PFSK-1 (cell line): ENCODE results near the gene ZNF32.

Experiments
- FOXP2 ChIP-seq: optimal IDR thresholded peaks from 2 replicates; pipeline ENCODE3; 2011; ENCODE audit warnings: borderline replicate concordance, control low read depth, inconsistent platforms; ENCODE audit not compliant: insufficient read depth; ENCODE audit errors: extremely low read length, extremely low read depth
- POLR2AphosphoS5 ChIP-seq: IDR thresholded peaks from 2 replicates; pipeline ENCODE4 v1.6.1; 2012; ENCODE audit warnings: low read depth, mild to moderate bottlenecking, control low read depth, low read length, moderate library complexity
- SIN3A ChIP-seq: IDR thresholded peaks from 2 replicates; pipeline ENCODE4 v1.6.1; 2012; ENCODE audit warnings: mild to moderate bottlenecking, low read length, moderate library complexity, borderline replicate concordance; ENCODE audit not compliant: insufficient read depth
- TAF1 ChIP-seq: IDR thresholded peaks from 2 replicates; pipeline ENCODE4 v1.6.1; 2012; ENCODE audit warnings: low read length, control low read depth, borderline replicate concordance; ENCODE audit not compliant: insufficient read depth
- TF ChIP-seq, protein P1 (sequence below), 2 experiments: IDR thresholded peaks; 2 replicates each; pipeline versions ENCODE4 v1.6.1 to v1.8.0; 2011 to 2012; ENCODE audit warnings: low read depth in 2 of 2, low read length in 2 of 2, control low read depth in 1 of 2, inconsistent platforms in 1 of 2, mild to moderate bottlenecking in 1 of 2, moderate library complexity in 1 of 2; ENCODE audit not compliant: insufficient read depth in 1 of 2

ZNF32 gene

DNA sequence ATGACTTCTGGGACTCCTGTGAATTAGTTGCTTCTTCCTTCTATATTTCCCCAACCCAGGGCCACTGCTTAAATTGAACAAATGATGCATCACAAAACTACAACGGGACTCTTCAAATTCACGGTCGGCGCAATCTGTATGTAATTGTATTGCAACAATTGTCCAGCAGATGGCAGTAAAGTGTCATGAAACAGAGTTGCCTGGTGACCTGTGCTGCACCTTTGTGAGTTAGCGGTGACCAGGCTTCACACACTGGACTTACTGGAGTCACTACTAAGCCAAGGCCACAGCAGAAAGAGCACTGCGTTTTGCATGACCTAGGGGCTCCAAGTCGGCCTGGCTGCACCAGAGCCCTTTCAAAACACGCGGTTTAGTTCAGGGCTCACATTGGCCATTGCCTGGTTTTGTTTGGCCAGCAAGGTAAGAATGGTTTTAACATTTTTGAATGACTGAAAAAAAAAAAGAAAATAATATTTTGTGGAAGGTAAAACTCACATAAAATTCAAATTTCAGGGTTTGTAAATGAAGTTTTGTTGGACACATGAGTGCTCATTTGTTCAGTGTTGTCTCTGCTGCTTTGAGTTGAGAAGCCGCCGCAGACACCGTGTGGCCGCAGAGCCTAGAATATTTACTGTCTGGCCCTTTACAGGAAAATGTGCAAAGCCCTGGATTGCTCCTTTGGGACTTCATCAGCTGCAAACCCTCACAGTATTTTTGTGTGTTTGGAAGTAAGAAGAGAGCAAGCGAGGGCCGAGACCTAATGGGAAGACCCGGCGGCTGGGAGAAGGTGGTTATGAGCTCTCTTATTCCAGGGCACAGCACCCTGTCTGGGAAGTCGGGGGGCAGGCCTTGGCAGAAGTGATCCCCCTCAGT lies 23.2 kb upstream of the ZNF32 start:
- TF ChIP-seq POLR2AphosphoS5, result no peak
- TF ChIP-seq FOXP2, result no peak
- no peak for TF ChIP-seq TAF1
- TF ChIP-seq, protein P1, sequence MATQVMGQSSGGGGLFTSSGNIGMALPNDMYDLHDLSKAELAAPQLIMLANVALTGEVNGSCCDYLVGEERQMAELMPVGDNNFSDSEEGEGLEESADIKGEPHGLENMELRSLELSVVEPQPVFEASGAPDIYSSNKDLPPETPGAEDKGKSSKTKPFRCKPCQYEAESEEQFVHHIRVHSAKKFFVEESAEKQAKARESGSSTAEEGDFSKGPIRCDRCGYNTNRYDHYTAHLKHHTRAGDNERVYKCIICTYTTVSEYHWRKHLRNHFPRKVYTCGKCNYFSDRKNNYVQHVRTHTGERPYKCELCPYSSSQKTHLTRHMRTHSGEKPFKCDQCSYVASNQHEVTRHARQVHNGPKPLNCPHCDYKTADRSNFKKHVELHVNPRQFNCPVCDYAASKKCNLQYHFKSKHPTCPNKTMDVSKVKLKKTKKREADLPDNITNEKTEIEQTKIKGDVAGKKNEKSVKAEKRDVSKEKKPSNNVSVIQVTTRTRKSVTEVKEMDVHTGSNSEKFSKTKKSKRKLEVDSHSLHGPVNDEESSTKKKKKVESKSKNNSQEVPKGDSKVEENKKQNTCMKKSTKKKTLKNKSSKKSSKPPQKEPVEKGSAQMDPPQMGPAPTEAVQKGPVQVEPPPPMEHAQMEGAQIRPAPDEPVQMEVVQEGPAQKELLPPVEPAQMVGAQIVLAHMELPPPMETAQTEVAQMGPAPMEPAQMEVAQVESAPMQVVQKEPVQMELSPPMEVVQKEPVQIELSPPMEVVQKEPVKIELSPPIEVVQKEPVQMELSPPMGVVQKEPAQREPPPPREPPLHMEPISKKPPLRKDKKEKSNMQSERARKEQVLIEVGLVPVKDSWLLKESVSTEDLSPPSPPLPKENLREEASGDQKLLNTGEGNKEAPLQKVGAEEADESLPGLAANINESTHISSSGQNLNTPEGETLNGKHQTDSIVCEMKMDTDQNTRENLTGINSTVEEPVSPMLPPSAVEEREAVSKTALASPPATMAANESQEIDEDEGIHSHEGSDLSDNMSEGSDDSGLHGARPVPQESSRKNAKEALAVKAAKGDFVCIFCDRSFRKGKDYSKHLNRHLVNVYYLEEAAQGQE (IDR thresholded peaks at IDR 0.05; ENCODE audit: insufficient read depth in 1 of 2, low read depth in 2 of 2, low read length in 2 of 2), result no peak
- TF ChIP-seq SIN3A, result no peak

DNA sequence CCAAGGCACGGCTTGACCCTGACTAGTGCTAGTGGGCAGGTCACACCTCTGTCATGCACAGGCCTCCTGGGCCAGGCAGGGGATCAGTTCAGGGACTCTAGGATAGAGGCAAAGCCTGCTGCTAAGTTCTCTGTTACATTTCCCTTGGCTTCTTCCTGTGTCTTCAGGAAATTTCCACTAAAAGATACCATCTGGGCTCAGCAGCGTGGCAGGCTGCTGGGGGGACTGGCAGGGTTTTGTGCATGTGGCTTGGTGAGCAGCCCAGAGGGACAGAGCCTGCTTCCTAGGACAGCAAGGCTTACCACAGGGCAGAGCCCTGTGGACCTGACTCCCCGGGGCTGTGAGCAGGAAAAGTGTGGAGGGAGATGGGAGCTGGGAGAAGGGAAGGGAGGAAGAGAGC lies 20.7 kb upstream of the ZNF32 start:
- TF ChIP-seq, protein P1 (IDR thresholded peaks at IDR 0.05; ENCODE audit: insufficient read depth in 1 of 2, low read depth in 2 of 2, low read length in 2 of 2), result no peak
- TF ChIP-seq FOXP2, result no peak
- TF ChIP-seq TAF1, result no peak
- TF ChIP-seq POLR2AphosphoS5, result no peak
- TF ChIP-seq SIN3A, result no peak

DNA sequence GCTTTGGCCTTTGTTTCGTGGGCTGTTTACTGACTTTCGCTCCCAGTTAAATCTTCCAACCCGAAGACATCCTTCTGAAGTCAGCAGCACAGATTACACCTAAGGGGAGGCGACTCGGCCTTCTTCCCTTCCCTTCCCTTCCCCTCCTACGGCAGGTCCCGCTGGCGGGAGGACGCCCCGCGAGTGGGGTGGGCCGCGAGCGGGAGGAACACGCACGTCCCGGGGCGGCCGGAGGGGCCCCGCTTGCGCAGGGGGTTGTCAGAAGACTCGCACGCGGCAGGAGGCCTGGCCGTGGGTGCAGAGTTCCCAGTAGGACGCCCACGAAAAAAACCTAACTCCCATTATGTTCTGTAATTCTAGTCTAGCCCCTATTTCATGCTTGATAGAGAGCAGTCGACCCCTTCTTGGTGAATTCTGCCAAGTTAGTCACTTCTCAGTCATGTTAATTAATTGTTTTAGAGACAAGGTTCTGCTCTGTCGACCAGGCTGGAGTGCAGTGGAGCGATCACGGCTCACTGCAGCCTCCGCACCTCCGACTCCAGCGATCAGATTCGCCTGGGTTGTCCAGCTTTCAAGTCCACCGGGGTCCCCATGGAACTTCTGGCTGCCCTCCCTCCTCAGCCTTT lies 19.2 kb upstream of the ZNF32 start:
- TF ChIP-seq, protein P1 (IDR thresholded peaks at IDR 0.05; ENCODE audit: insufficient read depth in 1 of 2, low read depth in 2 of 2, low read length in 2 of 2), result no peak
- TF ChIP-seq POLR2AphosphoS5, result no peak
- no peak for TF ChIP-seq TAF1
- no peak for TF ChIP-seq SIN3A
- TF ChIP-seq FOXP2, result no peak

DNA sequence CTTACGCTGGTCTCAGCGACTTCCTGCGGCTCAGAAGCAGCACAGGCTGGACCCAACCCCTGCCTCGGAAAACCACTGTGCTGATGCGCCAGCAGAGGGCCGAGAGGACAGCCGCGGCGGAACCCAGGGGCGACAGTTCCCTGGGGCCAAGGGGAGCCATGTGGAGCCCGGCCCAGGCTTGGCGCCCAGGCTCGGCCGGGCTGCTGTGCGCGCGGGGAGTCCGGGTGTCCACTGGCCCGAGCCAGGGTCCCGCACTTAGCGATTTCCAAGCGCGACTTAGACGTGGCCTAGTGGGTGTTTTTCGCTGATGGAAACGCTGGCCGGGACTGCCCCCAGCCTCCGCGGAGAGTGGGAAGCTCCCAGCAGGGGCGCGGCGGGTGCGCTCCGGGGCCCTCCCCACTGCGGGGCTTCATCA lies 18.6 kb upstream of the ZNF32 start:
- TF ChIP-seq POLR2AphosphoS5 (no peak), TAF1 (no peak), SIN3A (no peak), FOXP2 (no peak)
- TF ChIP-seq, protein P1 (IDR thresholded peaks at IDR 0.05; ENCODE audit: insufficient read depth in 1 of 2, low read depth in 2 of 2, low read length in 2 of 2), result no peak
